Neural cell (in vitro differentiated cells): ENCODE data around the gene ZCCHC14. TPM values are rescaled to one million over a fixed set of nuclear protein-coding genes. Genes with fewer than 3 reads are reported as not detected.

Source experiments
- H2AFZ ChIP-seq: fragments of 200-600, 300-800 bp; sonication (generic), shearing (Covaris generic); 2 replicates; pipeline ENCODE4 v1.6.0; 2014; ENCODE audit warnings: low read depth, mild to moderate bottlenecking, antibody characterized with exemption, low read length, moderate library complexity
- H3F3A ChIP-seq: fragments of 200-600 bp; shearing (Covaris generic); 2 replicates; pipeline ENCODE4 v1.6.1; 2016; ENCODE audit warnings: mild to moderate bottlenecking, moderate library complexity, mixed read lengths, antibody characterized with exemption, low read length; ENCODE audit not compliant: insufficient read depth, poor library complexity, severe bottlenecking
- H3K27ac ChIP-seq: fragments of 200-600, 300-800 bp; sonication (generic), shearing (Covaris generic); 2 replicates; pipeline ENCODE4 v1.5.1; 2014; ENCODE audit warnings: mild to moderate bottlenecking, low read length, moderate library complexity
- H3K27me3 ChIP-seq: fragments of 300-800, 200-600 bp; sonication (generic), shearing (Covaris generic); 2 replicates; pipeline ENCODE4 v1.6.0; 2014; ENCODE audit warnings: mild to moderate bottlenecking, low read depth, low read length, moderate library complexity; ENCODE audit not compliant: insufficient read depth
- H3K36me3 ChIP-seq: fragments of 300-800, 200-600 bp; sonication (generic), shearing (Covaris generic); 2 replicates; pipeline ENCODE4 v1.5.1; 2014; ENCODE audit warnings: mild to moderate bottlenecking, antibody characterized with exemption, low read length, moderate library complexity; ENCODE audit not compliant: insufficient read depth
- H3K4me2 ChIP-seq: fragments of 300-800, 200-600 bp; sonication (generic), shearing (Covaris generic); 2 replicates; pipeline ENCODE4 v1.6.0; 2014; ENCODE audit warnings: mild to moderate bottlenecking, low read length
- H3K4me3 ChIP-seq: fragments of 300-800, 200-600 bp; sonication (generic), shearing (Covaris generic); 2 replicates; pipeline ENCODE4 v1.5.1; 2014; ENCODE audit warnings: mild to moderate bottlenecking, low read length, moderate library complexity
- H3K79me2 ChIP-seq: fragments of 200-600 bp; shearing (Covaris generic); replicated peaks from 2 replicates; pipeline ENCODE4 v1.6.0; 2014; ENCODE audit warnings: mild to moderate bottlenecking, low read length, moderate library complexity; ENCODE audit not compliant: insufficient read depth
- H3K9ac ChIP-seq: fragments of 300-800, 200-600 bp; sonication (generic), shearing (Covaris generic); 2 replicates; pipeline ENCODE4 v1.6.1; 2016; ENCODE audit warnings: mild to moderate bottlenecking, low read length, mixed read lengths
- H3K9me2 ChIP-seq: fragments of 200-600 bp; shearing (Covaris generic); 2 replicates; pipeline ENCODE4 v1.6.1; 2016; ENCODE audit warnings: mild to moderate bottlenecking, low read length, mixed read lengths; ENCODE audit not compliant: insufficient read depth
- H3K9me3 ChIP-seq: fragments of 200-600, 300-800 bp; sonication (generic), shearing (Covaris generic); 2 replicates; pipeline ENCODE4 v1.6.1; 2016; ENCODE audit warnings: mild to moderate bottlenecking, mixed run types, low read length, moderate library complexity, mixed read lengths
- H4K20me1 ChIP-seq: fragments of 200-600 bp; shearing (Covaris generic); 2 replicates; pipeline ENCODE4 v1.6.1; 2016; ENCODE audit warnings: mild to moderate bottlenecking, mixed run types; ENCODE audit not compliant: insufficient read depth
- EP300 ChIP-seq: fragments of 450-650 bp; conservative IDR thresholded peaks from 2 replicates; pipeline ENCODE4 v1.6.1; 2014; ENCODE audit warnings: antibody characterized with exemption, mild to moderate bottlenecking, moderate library complexity; ENCODE audit not compliant: poor library complexity, severe bottlenecking
- EZH2 ChIP-seq: fragments of 200-600, 300-800 bp; shearing (Covaris generic), sonication (generic); IDR thresholded peaks from 2 replicates; pipeline ENCODE4 v1.6.1; 2014; ENCODE audit warnings: antibody characterized with exemption, low read length, borderline replicate concordance, mild to moderate bottlenecking; ENCODE audit not compliant: insufficient read depth, poor library complexity, severe bottlenecking
- MXI1 ChIP-seq: fragments of 450-650 bp; conservative IDR thresholded peaks from 2 replicates; pipeline ENCODE4 v1.6.1; 2014; ENCODE audit warnings: antibody characterized with exemption, mild to moderate bottlenecking; ENCODE audit not compliant: poor library complexity, severe bottlenecking
- POLR2AphosphoS5 ChIP-seq: IDR thresholded peaks from 2 replicates; pipeline ENCODE4 v1.6.1; 2012
- RAD21 ChIP-seq: fragments of 450-650 bp; conservative IDR thresholded peaks from 2 replicates; pipeline ENCODE4 v1.6.1; 2014; ENCODE audit warnings: antibody characterized with exemption, mild to moderate bottlenecking, moderate library complexity
- SMC3 ChIP-seq: fragments of 450-650 bp; conservative IDR thresholded peaks from 2 replicates; pipeline ENCODE4 v1.6.1; 2014; ENCODE audit warnings: antibody characterized with exemption, mild to moderate bottlenecking, moderate library complexity; ENCODE audit not compliant: poor library complexity
- TAF1 ChIP-seq: IDR thresholded peaks from 2 replicates; pipeline ENCODE4 v1.6.1; 2012; ENCODE audit warnings: low read depth
- polyA plus RNA-seq: library from polyadenylated mRNA; depleted of rRNA; stranded (reverse); fragments of >200 nt; gene quantifications from 2 replicates; pipeline ENCODE4 v1.2.3, GENCODE V29; 2014
- TF ChIP-seq, protein P1 (sequence below): IDR thresholded peaks from 2 replicates; pipeline ENCODE4 v1.6.1; 2012; ENCODE audit warnings: borderline replicate concordance
- TF ChIP-seq, protein P2 (sequence below): fragments of 450-650 bp; IDR thresholded peaks from 2 replicates; pipeline ENCODE4 v1.5.1; 2014; ENCODE audit warnings: antibody characterized with exemption, mild to moderate bottlenecking, moderate library complexity; ENCODE audit not compliant: poor library complexity, severe bottlenecking

The ZCCHC14 gene
- polyA plus RNA-seq, 1 donor from 2014 or later: 22.1 TPM

- H3K9me2 ChIP-seq: no peaks in the 10 kb centered on the region
- no peak overlapping the region for H2AFZ ChIP-seq
- H3K4me2 ChIP-seq: peak overlapping the region; percentile 72
- H3K27me3 ChIP-seq: no peaks in the 10 kb centered on the region
- peak overlapping the region; percentile 79 for H3K9ac ChIP-seq
- peak overlapping the region; percentile 93 for H3K4me3 ChIP-seq
- peaks cover 39% of the 10 kb centered on the region for H3K79me2 ChIP-seq
- H3K36me3 ChIP-seq: no peaks in the 10 kb centered on the region
- H3K9me3 ChIP-seq: no peaks in the 10 kb centered on the region
- peaks cover 3% of the 10 kb centered on the region for H3F3A ChIP-seq
- TF ChIP-seq, protein P1, sequence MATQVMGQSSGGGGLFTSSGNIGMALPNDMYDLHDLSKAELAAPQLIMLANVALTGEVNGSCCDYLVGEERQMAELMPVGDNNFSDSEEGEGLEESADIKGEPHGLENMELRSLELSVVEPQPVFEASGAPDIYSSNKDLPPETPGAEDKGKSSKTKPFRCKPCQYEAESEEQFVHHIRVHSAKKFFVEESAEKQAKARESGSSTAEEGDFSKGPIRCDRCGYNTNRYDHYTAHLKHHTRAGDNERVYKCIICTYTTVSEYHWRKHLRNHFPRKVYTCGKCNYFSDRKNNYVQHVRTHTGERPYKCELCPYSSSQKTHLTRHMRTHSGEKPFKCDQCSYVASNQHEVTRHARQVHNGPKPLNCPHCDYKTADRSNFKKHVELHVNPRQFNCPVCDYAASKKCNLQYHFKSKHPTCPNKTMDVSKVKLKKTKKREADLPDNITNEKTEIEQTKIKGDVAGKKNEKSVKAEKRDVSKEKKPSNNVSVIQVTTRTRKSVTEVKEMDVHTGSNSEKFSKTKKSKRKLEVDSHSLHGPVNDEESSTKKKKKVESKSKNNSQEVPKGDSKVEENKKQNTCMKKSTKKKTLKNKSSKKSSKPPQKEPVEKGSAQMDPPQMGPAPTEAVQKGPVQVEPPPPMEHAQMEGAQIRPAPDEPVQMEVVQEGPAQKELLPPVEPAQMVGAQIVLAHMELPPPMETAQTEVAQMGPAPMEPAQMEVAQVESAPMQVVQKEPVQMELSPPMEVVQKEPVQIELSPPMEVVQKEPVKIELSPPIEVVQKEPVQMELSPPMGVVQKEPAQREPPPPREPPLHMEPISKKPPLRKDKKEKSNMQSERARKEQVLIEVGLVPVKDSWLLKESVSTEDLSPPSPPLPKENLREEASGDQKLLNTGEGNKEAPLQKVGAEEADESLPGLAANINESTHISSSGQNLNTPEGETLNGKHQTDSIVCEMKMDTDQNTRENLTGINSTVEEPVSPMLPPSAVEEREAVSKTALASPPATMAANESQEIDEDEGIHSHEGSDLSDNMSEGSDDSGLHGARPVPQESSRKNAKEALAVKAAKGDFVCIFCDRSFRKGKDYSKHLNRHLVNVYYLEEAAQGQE: no peak
- TF ChIP-seq RAD21 (no peak), EZH2 (no peak), TAF1 (no peak), SMC3 (no peak), POLR2AphosphoS5 (no peak), EP300 (no peak), MXI1 (no peak)
- TF ChIP-seq, protein P2, sequence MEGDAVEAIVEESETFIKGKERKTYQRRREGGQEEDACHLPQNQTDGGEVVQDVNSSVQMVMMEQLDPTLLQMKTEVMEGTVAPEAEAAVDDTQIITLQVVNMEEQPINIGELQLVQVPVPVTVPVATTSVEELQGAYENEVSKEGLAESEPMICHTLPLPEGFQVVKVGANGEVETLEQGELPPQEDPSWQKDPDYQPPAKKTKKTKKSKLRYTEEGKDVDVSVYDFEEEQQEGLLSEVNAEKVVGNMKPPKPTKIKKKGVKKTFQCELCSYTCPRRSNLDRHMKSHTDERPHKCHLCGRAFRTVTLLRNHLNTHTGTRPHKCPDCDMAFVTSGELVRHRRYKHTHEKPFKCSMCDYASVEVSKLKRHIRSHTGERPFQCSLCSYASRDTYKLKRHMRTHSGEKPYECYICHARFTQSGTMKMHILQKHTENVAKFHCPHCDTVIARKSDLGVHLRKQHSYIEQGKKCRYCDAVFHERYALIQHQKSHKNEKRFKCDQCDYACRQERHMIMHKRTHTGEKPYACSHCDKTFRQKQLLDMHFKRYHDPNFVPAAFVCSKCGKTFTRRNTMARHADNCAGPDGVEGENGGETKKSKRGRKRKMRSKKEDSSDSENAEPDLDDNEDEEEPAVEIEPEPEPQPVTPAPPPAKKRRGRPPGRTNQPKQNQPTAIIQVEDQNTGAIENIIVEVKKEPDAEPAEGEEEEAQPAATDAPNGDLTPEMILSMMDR: no peak
- peaks cover 5% of the 10 kb centered on the region for H4K20me1 ChIP-seq
- no peak overlapping the region for H3K27ac ChIP-seq
Measured at GRCh38 chr16:87393680-87394055, 99.2 kb downstream of the ZCCHC14 start.

DNA sequence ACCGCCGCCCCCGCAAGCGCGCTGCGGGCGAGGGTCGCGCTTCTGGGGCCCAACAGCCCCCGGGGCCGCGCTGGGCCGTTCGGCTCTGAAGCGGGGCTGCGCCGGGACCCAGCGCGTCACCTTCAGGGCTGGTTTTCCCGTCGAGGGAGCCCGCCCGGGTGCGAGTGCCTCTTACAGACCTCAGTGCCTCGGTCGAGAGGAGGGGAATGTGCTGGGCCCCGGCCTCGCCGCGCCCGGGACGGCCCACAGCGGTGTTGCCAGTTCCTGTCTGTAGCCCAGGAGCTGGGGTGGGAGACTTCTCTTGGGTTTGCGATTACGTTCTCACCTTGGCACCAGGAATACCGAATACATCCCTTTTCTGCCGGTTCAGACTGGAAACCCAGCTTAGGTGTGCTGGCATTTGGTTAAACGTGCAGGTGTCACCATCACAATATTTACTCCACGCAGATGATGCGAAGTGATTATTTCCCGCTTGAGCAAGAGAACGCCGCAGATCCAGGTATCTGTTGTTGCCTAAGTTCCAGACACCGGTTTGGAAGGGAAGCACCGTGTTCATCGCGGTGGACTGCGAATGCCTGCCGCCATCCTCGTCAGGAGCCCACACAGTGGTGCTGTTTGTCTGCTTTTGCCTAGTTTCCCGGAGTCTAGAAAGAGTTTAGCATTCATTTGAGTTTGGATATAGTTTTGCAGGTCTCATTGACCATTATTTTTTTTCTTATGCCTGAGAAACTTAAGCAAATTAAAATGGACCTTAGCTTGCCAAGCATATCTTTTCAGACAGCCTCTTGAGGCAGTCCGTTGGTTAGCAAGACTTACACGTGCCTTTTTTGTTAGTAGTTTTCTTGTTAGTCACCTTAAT, 99.8 kb downstream of the ZCCHC14 start:
- peaks cover 5% of the 10 kb centered on the region for H4K20me1 ChIP-seq
- peaks cover 39% of the 10 kb centered on the region for H3K79me2 ChIP-seq
- H3K9ac ChIP-seq: peak overlapping the region; percentile 79
- no peak for TF ChIP-seq EZH2
- no peak for TF ChIP-seq POLR2AphosphoS5
- TF ChIP-seq, protein P1: no peak
- TF ChIP-seq MXI1: peak; percentile 72
- TF ChIP-seq, protein P2: peak; percentile 72
- TF ChIP-seq EP300: no peak
- TF ChIP-seq SMC3: peak; percentile 68
- no peak for TF ChIP-seq TAF1
- TF ChIP-seq RAD21: peak; percentile 78
- H2AFZ ChIP-seq: peak overlapping the region; percentile 1
- H3K36me3 ChIP-seq: no peaks in the 10 kb centered on the region
- H3K9me2 ChIP-seq: no peaks in the 10 kb centered on the region
- H3K4me3 ChIP-seq: peak overlapping the region; percentile 93
- H3K9me3 ChIP-seq: no peaks in the 10 kb centered on the region
- H3F3A ChIP-seq: peaks cover 3% of the 10 kb centered on the region
- peak overlapping the region; percentile 72 for H3K4me2 ChIP-seq
- H3K27me3 ChIP-seq: no peaks in the 10 kb centered on the region
- H3K27ac ChIP-seq: peak overlapping the region; percentile 65
